ENCODE results near the gene C3orf22. TPM values are rescaled to one million over a fixed set of nuclear protein-coding genes. Genes with fewer than 3 reads are reported as not detected.

C3orf22 gene
- polyA plus RNA-seq, 3 donors = not detected

DNA sequence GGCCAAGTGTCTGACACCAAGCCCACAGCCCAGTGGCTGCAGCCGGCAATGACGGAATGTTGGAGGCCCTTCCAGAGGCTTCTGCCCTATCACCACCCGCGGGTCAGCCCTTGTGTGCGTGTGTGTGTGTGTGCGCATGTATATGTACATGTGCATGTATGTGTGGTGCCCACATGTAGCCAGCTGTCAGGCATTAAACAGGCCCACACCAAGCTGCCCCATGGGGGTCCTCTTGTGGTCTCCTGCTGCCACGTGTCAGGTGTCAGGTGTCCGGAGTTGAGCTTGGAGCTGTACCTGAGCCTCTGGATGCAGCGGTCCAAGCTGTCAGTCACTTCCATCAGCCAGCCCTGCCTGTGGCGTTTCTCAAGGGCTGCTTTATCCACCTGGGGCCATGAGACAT is 55.0 kb downstream of the C3orf22 start:
- Histone ChIP-seq H3K4me1 (ENCODE audit: control insufficient read depth in 1 of 2, insufficient read depth in 2 of 2, low read length in 2 of 2) (no peaks in the 10 kb centered on the region), H3K4me3 (replicated peaks in 1 of 3; ENCODE audit: low read depth in 2 of 3, low read length in 3 of 3) (no peak overlapping the region), H3K36me3 (replicated peaks in 1 of 2; ENCODE audit: control insufficient read depth in 1 of 2, insufficient read depth in 2 of 2, low read length in 2 of 2) (no peaks in the 10 kb centered on the region), H3K27me3 (ENCODE audit: control insufficient read depth in 2 of 2, insufficient read depth in 2 of 2, low read length in 2 of 2) (no peaks in the 10 kb centered on the region), H2AFZ (ENCODE audit: insufficient read depth, low read depth, low read length, poor library complexity, severe bottlenecking) (no peak overlapping the region), H4K20me1 (ENCODE audit: insufficient read depth, low read length) (no peaks in the 10 kb centered on the region), H3K9ac (ENCODE audit: insufficient read depth, low read length, poor library complexity, severe bottlenecking) (no peak overlapping the region), H3K9me3 (replicated peaks in 1 of 2; ENCODE audit: control insufficient read depth in 1 of 2, insufficient read depth in 1 of 2, low read length in 2 of 2) (no peaks in the 10 kb centered on the region), H3K27ac (ENCODE audit: low read depth in 1 of 2, low read length in 2 of 2) (no peak overlapping the region), H3K4me2 (replicated peaks; ENCODE audit: extremely low read depth, low read length, poor library complexity, severe bottlenecking) (no peak overlapping the region), H3K79me2 (ENCODE audit: insufficient read depth, low read length) (no peaks in the 10 kb centered on the region)
- no peak for DNase-seq
- Mint-ChIP-seq H3K27me3 (ENCODE audit: low read depth in 3 of 3) (peaks cover 5 to 7% (median 6%) of the 10 kb centered on the region in 3 donors), H3K9me3 (no peaks in the 10 kb centered on the region), H3K4me3 (no peak overlapping the region), H3K4me1 (no peaks in the 10 kb centered on the region), H3K27ac (no peak overlapping the region), H3K36me3 (no peaks in the 10 kb centered on the region)
- intact Hi-C loops (cut with micrococcal nuclease) = no loop called here
- 98% methylated on average over 5 of the region's 10 CpGs for WGBS (ENCODE audit: insufficient coverage)
- TF ChIP-seq, protein P1, sequence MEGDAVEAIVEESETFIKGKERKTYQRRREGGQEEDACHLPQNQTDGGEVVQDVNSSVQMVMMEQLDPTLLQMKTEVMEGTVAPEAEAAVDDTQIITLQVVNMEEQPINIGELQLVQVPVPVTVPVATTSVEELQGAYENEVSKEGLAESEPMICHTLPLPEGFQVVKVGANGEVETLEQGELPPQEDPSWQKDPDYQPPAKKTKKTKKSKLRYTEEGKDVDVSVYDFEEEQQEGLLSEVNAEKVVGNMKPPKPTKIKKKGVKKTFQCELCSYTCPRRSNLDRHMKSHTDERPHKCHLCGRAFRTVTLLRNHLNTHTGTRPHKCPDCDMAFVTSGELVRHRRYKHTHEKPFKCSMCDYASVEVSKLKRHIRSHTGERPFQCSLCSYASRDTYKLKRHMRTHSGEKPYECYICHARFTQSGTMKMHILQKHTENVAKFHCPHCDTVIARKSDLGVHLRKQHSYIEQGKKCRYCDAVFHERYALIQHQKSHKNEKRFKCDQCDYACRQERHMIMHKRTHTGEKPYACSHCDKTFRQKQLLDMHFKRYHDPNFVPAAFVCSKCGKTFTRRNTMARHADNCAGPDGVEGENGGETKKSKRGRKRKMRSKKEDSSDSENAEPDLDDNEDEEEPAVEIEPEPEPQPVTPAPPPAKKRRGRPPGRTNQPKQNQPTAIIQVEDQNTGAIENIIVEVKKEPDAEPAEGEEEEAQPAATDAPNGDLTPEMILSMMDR (IDR thresholded peaks at IDR 0.05) = no peak

DNA sequence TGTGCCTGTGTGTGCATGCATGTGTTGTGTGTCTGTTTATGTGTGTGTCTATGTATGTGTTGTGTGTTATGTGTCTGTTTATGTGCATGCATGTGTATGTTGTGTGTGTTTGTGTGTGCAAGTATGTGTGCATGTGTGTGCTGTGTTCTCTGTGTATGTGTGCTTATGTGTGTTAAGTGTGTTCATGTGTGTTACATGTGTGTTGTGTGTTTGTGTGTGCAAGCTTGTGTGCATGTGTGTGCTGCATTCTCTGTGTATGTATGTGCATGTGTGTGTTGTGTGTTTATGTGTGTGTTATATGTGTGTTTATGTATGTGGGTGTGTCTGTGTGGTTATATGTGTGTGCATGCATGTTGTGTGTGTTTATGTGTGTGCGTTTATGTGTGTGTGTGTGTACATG is 56.1 kb downstream of the C3orf22 start:
- intact Hi-C loops (cut with micrococcal nuclease) = no loop called here
- no peaks in the 10 kb centered on the region for H3K79me2 ChIP-seq (ENCODE audit: insufficient read depth, low read length)
- Mint-ChIP-seq H3K4me1 (no peaks in the 10 kb centered on the region), H3K27me3 (ENCODE audit: low read depth in 3 of 3) (peaks cover 3 to 7% (median 6%) of the 10 kb centered on the region in 3 donors), H3K4me3 (no peak overlapping the region), H3K27ac (no peak overlapping the region), H3K9me3 (no peaks in the 10 kb centered on the region), H3K36me3 (no peaks in the 10 kb centered on the region)
- H3K4me3 ChIP-seq (replicated peaks in 1 of 3; ENCODE audit: low read depth in 2 of 3, low read length in 3 of 3) = no peak overlapping the region
- H4K20me1 ChIP-seq (ENCODE audit: insufficient read depth, low read length) = no peaks in the 10 kb centered on the region
- H3K27ac ChIP-seq (ENCODE audit: low read depth in 1 of 2, low read length in 2 of 2) = no peak overlapping the region
- H3K9ac ChIP-seq (ENCODE audit: insufficient read depth, low read length, poor library complexity, severe bottlenecking) = no peak overlapping the region
- H3K9me3 ChIP-seq (replicated peaks in 1 of 2; ENCODE audit: control insufficient read depth in 1 of 2, insufficient read depth in 1 of 2, low read length in 2 of 2) = no peaks in the 10 kb centered on the region
- no peaks in the 10 kb centered on the region for H3K4me1 ChIP-seq (ENCODE audit: control insufficient read depth in 1 of 2, insufficient read depth in 2 of 2, low read length in 2 of 2)
- TF ChIP-seq, protein P1 (IDR thresholded peaks at IDR 0.05) = no peak
- no peak overlapping the region for H3K4me2 ChIP-seq (replicated peaks; ENCODE audit: extremely low read depth, low read length, poor library complexity, severe bottlenecking)
- no peaks in the 10 kb centered on the region for H3K27me3 ChIP-seq (ENCODE audit: control insufficient read depth in 2 of 2, insufficient read depth in 2 of 2, low read length in 2 of 2)
- WGBS (ENCODE audit: insufficient coverage) = 100% methylated on average over 1 of the region's 1 CpG
- no peak overlapping the region for H2AFZ ChIP-seq (ENCODE audit: insufficient read depth, low read depth, low read length, poor library complexity, severe bottlenecking)
- DNase-seq = no peak
- H3K36me3 ChIP-seq (replicated peaks in 1 of 2; ENCODE audit: control insufficient read depth in 1 of 2, insufficient read depth in 2 of 2, low read length in 2 of 2) = no peaks in the 10 kb centered on the region
